GM18502 (cell line): ENCODE data around the gene CCR4.
A peak's percentile ranks its signal among the peaks of the same experiment; 100 is the strongest.
"Not testable (repeated sequence)": the region's sequence is repeated elsewhere in the genome, so short reads cannot be mapped to it uniquely, and the experiment has no call there.

ENCODE experiments used
- ATAC-seq: cut with Tn5 transposase; IDR thresholded peaks from one replicate; pipeline ENCODE4 v1.9.1; 2021; ENCODE audit warnings: mild to moderate bottlenecking; ENCODE audit not compliant: unreplicated experiment, poor library complexity

CCR4 gene

DNA sequence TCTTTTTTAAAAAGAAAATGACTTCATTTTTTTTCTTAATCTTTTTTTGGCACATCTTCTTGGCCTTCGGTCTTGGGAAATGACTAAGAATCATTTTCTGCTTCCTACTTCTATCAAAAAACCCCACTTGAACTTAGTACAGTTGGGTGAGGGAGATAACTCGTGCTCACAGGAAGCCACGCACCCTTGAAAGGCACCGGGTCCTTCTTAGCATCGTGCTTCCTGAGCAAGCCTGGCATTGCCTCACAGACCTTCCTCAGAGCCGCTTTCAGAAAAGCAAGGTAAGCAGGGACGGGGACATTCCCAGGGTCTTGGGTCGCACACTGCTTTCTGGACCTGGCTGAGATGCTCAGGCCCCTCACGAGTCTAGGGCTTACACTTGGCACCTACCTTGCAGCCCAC lies at the start of gene CCR4:
TSS of gene CCR4 (plus strand) at position 235 of the 402 bp plus-strand sequence. CDS start 1,779 bp downstream, outside the sequence.
- peak; percentile 43 for ATAC-seq

DNA sequence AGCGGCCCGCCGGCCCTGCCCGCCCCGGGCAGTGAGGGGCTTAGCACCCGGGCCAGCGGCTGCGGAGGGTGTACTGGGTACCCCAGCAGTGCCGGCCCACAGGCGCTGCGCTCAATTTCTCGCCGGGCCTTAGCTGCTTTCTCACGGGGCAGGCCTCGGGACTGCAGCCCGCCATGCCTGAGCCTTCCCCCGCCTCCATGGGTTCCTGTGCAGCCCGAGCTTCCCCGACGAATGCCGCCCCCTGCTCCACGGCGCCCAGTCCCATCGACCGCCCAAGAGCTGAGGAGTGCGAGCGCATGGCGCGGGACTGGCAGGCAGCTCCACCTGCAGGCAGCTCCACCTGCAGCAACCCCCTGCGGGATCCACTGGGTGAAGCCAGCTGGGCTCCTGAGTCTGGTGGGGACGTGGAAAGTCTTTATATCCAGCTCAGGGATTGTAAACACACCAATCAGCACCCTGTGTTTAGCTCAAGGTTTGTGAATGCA lies 48.5 kb upstream of the CCR4 start:
- not testable (repeated sequence) for ATAC-seq

DNA sequence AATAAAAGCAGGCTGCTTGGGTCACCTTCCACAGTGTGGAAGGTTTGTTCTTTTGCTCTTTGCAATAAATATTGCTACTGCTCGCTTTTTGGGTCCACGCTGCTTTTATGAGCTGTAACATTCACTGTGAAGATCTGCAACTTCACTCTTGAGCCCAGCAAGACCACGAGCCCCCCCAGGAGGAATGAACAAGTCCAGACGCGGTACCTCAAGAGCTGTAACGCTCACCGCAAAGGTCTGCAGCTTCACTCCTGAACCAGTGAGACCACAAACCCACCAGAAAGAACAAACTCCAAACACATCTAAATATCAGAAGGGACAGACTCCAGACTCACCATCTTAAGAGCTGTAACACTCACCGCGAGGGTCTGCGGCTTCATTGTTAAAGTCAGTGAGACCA lies 47.5 kb upstream of the CCR4 start:
- no peak for ATAC-seq

DNA sequence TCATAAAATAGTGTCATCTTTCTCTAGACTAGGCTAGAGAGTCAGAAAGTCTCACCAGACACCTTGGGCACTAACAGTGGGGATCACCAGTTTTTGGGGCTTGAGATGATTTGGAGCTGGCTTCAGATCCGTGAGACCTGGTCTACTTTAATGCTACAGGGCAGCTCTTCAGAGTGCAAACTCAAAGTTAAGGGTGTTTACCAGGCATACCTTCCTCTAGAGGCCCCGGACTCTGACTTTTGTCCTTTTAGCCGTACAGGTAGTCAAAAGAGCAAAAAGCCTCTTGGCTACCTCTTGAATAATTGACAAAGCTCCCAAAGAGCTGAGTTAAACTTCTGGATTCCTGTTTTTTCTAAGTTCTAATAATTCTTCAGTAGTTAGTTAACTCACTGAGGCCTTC lies 41.4 kb upstream of the CCR4 start:
- no peak for ATAC-seq

DNA sequence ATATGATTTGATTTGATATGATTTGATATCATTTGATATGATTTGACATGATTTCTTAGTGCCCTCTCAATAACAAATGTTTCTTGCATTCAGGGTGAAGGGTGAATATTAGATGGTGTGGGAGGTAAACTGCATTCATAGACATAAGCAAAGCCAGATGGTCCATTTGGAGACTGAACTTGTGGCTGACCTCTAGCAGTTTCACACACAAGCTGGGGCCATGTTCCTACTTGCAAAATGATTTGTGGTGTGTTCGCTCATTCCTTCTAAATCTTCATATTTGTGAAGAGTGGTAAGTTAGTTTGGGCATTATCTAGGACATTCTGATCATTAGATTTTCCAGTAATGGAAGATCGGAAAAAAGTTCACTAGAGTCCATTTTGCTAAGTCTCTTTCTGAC lies 40.5 kb upstream of the CCR4 start:
- no peak for ATAC-seq

DNA sequence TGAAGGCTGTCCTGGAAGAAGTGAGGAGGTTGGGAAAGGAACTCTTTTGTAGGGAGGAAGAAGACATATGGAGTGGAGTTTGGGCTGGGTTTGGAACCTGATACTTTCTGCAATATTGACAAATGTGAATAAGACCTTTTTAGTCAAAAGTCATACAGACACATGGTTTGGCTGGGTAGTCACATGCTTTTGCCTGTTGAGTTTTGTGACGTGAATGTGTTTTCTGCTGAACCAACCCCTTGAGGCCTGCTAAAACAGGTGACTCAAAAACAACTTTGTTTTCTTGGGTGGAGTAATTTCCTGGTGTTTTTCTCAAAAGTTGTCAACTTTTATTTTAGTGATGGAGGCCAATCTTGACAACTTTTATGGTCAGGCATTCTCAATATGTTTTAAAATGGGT lies 39.4 kb upstream of the CCR4 start:
- no peak for ATAC-seq

DNA sequence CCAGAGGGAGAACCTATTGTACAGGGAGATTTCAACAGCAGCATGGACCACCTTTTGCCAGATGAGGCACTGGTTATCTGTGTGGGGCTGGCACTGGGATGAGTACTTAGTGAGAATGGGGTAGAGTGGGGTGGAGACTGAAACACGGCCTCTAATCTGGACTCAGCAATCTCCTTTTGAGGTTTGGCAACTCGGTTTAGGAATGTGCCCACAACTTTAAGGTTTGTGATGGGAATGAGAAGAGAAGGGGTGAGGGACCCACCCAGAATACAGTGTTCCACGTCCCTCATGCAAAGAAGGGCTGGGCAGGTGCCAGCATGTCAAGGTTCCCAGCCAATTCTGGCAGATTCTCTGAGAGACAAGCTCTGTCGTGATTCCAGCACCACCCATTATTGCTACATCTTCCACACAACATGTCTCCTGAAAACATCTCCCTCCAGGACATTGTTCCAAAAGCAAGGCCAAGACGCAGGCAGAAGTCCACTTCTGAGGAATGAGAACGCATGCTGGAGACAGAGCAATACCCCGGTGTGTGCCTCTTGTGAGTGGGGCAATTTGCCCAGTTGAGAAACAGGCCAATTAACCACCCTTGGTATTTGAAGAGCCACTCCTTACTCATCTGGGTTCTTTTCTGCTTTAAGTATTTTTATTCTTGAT lies 37.5 kb upstream of the CCR4 start:
- ATAC-seq, result no peak

DNA sequence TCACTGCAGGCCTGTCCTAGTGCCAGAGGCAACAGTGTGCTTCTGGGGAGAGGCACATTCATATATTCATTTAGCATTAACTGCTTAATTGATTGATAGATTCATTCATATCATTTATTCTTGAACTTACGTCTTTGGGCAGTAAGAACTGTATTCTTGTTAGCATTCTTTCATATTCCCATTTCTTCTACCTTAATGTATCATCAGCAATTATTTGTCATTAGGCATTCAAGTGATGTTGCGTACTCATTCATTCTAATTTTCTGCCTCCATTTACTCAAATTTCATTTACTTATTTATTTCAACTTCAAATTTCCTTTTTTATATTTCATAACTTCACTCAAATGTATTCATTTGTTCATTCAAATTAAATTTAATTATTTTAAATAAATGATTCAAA lies 31.5 kb upstream of the CCR4 start:
- ATAC-seq, result no peak

DNA sequence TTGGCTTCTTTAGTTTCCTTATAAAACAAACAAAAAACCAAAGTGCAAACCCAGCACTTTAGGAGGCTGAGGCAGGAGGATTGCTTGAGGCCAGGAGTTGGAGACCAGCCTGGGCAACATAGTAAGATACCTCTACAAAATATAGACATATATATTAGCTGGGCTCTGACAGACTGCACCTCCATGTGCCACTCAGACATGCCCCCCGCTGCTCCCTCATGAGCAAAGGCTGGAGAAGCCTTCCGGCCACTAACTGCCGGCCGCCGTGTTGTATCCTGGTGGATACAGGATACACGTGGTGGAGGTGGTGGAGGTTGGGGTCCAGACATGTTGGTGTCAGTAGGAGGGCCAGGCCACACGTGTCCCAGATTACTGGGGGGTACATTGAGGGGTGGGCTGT lies 29.4 kb upstream of the CCR4 start:
- no peak for ATAC-seq

DNA sequence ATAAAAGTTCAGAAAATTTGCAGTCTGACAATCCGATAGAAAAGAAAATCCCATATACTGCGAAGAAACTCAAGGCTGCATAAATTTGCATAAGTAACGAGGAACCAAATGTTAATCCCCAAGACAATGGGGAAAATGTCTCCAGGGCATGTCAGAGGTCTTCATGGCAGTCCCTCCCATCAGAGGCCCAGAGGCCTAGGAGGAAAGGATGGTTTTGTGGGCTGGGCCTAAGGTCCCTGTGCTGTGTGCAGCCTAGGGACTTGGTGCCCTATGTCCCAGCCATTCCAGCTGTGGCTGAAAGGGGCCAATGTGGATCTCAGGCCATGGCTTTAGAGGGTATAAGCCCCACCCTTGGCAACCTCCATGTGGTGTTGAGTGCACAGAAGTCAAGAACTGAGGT lies 21.3 kb upstream of the CCR4 start:
- no peak for ATAC-seq

DNA sequence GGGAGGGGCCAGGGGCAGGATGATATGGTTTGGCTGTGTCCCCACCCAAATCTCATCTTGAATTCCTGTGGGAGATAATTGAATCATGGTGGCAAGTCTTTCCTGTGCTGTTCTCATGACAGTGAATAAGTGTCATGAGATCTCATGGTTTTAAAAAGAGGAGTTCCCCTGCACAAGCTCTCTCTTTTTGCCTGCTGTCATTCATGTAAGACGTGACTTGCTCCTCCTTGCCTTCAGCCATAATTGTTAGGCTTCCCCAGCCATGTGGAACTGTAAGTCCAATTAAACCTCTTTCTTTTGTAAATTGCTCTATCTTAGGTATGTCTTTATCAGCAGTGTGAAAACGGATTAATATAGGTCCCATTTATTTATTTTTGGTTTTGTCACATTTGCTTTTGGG lies 20.2 kb upstream of the CCR4 start:
- ATAC-seq, result not testable (repeated sequence)

DNA sequence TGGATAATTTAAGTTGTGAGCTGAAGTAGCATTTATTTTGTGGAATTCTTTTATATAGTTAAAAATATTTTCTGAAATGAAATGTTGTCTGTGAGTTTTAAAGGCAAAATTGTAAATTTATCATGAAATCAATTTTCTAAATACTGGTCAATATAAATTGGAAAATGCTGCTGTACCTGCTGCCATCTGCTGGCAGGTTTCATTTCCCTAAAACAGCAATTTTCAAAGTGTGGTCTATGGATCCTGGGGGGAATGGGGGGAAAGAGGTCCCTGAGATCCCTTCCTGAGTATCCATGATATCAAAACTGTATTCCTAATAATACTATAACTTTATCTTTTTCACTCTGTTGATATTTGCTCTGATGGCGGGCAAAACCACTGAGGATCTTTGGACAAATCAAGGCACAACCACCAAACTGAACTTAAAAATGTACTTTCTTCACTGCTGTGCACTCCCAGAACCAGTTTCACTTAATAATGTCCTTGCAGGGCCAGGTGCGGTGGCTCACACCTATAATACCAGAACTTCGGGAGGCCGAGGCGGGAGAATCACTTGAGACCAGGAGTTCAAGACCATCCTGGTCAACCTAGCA lies 17.2 kb upstream of the CCR4 start:
- ATAC-seq, result no peak

DNA sequence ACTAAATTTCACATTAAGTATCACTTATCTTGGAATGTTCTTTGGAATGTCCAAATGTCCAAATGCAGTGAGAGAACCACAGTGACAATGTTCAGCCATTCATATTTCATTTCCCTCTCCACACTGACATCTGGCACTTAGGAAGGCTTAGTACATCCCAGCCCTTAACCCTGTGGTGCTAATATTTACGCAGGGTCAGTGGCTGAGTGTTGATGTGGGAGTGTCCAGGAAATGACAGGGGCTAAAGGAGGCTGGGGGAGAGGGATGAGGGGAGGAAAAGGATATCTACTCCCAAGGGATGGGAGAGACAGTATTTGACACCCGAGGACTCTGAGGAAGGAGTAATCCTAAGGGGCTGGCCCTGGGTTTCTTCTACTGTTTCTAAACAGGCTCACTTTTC lies 14.1 kb upstream of the CCR4 start:
- ATAC-seq, result no peak

DNA sequence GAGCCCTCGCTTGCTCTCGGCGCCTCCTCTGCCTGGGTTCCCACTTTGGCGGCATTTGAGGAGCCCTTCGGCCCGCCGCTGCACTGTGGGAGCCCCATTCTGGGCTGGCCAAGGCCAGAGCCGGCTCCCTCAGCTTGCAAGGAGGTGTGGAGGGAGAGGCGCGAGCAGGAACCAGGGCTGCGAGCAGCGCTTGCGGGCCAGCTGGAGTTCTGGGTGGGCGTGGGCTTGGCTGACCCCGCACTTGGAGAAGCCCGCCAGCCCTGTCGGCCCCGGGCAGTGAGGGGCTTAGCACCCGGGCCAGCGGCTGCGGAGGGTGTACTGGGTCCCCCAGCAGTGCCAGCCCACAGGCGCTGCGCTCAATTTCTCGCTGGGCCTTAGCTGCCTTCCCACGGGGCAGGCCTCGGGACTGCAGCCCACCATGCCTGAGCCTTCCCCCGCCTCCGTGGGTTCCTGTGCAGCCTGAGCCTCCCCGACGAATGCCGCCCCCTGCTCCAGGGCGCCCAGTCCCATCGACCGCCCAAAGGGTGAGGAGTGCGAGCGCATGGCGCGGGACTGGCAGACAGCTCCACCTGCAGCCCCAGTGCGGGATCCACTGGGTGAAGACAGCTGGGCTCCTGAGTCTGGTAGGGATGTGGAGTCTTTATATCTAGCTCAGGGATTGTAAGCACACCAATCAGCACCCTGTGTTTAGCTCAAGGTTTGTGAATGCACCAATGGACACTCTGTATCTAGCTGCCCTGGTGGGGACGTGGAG lies 11.7 kb upstream of the CCR4 start:
- ATAC-seq, result not testable (repeated sequence)

DNA sequence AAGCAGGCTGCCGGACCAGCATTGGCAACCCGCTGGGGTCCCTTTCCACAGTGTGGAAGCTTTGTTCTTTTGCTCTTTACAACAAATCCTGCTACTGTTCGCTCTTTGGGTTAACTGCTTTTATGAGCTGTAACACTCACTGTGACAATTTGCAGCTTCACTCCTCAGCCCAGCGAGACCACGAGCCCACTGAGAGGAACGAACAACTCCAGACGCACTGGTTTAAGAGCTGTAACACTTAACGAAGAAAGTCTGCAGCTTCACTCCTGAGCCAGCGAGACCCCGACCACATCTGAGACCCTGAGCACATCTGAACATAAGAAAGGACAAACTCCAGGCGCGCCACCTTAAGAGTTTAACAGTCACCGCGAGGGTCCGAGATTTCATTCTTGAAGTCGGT lies 10.7 kb upstream of the CCR4 start:
- no peak for ATAC-seq

DNA sequence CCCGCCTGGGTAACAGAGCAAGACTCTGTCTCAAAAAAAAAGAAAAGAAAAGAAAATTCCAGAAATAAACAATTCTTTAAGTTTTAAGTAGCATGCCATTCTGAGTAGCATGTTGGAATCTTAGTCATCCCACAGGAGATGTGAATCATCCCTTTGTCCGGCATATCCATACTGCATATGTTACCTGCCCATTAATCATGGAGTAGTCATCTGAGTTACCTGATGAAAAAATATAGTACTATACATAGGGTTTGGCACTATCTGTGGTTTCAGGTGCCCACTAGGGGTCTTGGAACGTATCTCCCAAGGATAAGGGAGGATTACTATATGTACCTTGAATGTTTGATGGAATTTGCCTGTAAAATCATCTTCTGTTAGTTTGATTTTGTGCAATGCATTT lies 6.3 kb upstream of the CCR4 start:
- no peak for ATAC-seq

DNA sequence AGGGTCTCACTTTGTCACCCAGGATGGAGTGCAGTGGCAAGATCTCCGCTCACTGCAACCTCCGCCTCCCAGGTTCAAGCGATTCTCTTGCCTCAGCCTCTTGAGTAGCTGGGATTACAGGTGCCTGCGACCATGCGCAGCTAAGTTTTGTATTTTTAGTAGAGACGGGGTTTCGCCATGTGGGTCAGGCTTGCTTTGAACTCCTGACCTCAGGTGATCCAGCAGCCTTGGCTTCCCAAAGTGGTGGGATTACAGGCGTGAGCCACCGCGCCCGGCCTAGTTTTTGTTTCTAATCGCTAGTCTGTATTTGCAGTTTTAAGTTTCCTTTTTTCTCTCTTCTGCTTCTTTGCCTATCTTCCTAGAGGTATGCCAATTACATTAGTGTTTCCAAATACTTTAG lies 5.8 kb upstream of the CCR4 start:
- ATAC-seq, result not testable (repeated sequence)

DNA sequence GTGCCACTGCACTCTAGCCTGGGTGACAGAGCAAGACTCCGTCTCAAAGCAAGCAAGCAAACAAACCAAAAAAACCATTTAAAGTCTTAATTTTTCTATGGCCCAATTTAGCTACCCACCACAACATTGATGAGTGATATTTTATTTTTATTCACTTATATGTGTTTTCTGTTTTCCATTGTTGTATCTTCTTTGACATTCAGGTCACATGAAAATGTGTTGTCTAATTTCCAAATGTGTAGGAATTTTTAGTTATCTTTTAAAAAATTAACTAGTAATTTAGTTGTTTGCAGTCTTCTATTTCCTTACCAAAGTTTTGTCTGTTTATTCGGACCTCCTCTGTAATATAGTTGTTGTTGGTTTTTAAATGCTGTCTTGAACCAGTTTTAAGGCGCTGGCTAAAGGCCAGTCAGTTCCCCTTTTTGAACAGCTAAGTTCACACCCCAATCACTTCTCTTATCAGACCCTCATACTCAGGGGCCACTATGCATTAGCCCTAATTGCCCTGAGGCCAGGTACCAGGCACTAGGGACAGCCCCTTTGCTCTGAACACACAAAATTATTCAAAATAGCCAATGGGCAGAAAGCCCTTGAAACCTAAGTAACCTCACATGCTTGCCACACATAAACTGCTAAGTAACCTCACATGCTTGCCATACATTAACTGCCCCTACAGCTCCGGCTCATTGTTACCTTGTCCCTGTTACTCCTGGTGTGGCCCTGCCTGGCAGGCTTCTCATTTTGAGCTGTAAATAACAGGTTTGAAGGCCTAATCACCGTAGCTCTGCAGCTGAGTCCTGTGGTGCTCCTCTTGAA lies 4.3 kb upstream of the CCR4 start:
- peak; percentile 9 for ATAC-seq

DNA sequence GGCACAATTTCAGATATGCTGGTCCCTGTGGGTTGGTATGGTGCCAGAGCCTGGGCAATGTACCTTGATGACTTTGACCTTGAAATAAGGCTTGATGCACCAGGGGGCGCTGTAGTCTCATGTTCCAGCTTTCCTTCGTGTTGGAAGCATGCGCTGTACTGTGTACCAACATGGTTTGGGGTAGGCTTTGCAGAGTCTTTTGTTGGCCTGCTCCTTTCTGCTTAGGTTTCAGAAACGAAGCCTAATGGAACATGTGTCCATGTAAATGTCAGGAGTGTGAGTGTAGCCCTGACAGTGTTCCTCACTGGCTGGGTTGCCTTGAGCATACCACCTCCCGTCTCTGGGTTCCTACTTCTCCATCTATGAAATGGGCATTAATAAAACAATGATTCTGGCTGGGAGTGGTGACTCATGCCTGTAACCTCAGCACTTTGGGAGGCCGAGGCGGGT lies 3.6 kb upstream of the CCR4 start:
- ATAC-seq, result peak; percentile 91

DNA sequence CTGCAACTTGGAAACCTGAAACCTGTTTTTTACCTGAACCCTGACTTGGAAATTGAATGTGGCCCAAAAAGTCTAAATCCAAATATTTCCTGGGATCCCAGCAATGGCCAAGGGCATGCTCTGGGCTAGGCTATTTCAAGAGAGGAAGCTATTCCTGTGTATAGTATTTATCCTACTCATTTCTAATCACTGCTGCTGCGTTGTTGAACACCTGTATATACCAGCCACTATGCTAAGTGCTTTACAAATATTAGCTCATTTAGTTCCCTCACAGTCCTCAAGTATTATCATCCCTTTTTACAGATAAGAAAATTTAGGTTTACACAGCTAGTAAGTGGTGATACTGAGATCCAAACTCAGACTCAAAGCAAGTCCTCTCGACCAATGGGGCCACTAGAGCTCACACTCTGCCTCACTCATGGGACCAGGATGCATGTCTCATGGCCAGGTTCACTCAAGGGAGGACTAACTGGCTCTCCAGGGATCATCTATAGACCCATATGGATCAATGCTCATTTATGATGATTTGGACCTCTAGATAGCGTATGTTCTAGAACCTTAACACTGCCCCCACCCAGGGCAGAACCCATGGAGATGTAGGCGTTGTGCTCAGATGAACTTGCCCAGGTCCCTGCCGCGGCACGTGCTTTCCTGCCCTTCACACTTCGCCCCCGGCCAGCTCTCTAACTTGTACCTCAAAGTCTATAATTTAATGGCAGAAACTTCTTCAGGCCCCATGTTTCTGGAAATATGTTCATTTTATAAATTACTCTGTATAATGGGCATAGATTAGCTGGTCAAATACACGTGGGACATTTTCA lies 2.6 kb upstream of the CCR4 start:
- ATAC-seq, result no peak
